Fibroblast of peridontal ligament (primary cell): Measurements from ENCODE around the gene KANK2.
A peak's percentile ranks its signal among the peaks of the same experiment; 100 is the strongest.

Experiments used
- DNase-seq: peaks from one replicate; pipeline ENCODE4 v3.0.0-alpha.2; 2010; ENCODE audit errors: extremely low read depth

KANK2 gene

DNA sequence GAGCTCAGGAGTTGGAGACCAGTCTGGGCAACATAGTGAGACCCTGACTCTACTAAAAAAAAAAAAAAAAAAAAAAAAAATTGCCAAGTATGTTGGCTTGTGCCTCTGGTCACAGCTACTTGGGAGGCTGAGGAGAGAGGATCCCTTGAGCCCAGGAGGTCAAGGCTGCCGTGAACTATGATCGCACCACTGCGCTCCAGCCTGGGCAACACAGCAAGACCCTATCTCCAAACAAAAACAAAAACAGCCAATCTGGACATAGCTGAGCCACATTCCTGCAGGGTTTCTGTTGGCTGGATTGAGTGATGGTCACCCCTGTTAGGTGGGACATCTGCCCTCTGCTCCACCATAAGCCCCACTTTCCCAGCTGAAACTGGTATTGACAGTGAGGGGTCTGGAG is 28.5 kb upstream of the KANK2 start:
- DNase-seq, result no peak

DNA sequence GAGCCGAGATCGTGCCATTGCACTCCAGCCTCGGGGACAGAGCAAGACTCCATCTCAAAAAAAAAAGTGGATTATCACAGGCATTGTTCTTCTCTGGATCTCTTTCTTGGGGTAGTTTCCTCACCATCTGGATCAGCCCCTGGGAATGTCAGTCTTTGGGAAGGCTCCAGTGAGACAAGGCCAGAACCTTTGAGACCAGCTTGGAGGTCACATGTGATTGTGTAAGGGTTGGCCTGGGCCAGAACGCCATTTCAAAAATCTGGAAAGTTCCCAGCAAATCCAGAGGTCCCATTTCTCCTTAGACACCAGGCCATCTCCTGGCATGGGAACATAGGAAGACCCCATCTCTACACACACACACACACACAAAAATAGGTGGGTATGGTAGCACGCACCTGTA is 27.8 kb upstream of the KANK2 start:
- no peak for DNase-seq

DNA sequence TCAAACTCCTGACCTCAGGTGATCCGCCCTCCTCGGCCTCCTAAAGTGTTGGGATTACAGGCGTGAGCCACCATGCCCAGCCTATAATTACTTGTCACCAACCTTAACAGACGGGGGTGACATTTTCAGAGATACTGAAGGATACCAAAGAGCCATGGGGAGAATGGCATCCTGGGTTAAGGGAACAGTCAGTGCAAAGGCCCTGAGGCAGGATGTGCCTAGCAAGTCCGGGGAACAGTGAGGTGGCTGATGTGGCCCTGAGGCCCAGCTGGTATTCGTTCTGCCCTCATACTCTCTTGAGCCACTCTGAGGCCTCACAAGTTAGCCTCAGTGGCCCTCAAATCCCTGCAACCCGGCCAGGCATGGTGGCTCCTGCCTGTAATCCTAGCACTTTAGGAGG is 27.1 kb upstream of the KANK2 start:
- no peak for DNase-seq

GRCh38 chr19:11223200-11223599 is 25.9 kb upstream of the KANK2 start:
- no peak for DNase-seq

DNA sequence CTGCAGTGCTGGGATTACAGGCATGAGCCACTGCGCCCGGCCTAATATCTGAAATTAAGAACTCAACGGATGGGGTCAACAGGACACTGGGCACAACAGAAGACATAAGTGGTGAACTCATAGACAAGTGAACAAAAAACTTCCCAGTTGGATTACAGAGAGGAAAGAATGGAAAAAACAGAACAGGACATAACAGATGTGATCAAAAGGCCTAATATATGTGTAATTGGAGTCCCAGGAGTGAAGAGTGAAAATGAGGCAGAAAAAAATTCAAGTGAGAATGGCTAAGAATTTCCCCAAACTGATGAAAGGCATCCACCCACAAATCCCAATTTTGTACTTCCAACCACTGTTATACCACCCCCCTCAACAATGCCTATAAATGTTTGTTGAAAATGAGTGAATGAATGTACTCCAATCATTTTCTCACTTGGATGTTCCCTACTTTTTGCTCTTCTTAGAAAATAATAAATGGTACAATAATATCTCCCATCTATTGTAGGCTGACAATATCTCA is 23.8 kb upstream of the KANK2 start:
- no peak for DNase-seq

DNA sequence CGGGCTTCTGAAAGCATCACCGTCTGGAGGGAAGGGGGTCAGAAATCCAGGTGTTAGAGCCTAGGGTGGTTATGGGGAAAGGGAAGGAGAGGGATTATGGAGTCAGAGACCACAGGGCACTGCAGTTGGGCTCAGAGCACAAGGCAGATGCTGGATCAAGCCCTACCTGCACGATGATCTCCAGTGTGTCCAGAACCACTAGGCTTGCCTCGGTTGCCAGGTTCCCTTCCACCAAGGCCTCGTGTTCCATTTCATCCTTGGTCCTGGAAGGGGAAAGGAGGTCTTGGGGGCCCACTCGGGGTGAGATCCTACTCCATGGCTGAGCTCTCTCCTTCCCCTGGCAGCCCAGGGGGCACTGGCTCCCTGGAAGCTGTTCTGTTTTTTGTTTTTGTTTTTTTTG is 17.0 kb upstream of the KANK2 start:
- DNase-seq, result no peak

- no peak for DNase-seq
Observed at GRCh38 chr19:11210656-11210928, 13.2 kb upstream of the KANK2 start.

DNA sequence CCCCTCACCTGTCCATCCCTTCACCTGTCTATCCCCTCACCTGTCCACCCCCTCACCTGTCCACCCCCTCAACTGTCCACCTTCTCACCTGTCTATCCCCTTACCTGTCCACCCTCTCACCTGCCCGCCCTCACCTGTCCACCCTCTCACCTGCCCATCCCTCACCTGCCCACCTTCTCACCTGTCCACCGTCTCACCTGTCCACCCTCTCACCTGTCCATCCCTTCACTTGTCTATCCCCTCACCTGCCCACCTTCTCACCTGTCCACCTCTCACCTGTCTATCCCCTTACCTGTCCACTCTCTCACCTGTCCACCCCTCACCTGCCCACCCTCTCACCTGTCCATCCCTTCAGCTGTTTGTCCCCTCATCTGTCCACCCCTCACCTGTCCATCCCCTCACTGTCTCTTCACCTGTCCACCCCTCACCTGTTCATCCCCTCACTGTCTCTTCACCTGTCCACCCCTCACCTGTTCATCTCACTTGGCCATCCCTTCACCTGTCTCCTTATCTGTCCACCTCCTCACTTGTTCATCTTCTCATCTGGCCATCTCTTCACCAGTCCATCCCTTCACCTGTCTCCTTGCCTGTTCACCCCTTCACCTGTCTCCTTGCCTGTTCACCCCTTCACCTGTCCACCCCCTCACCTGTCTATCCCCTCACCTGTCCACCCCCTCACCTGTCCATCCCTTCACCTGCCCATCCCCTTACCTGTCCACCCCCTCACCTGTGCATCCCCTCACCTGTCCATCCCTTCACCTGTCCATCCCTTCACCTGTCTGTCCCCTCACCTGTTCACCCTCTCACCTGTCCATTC is 12.7 kb upstream of the KANK2 start:
- no peak for DNase-seq

DNA sequence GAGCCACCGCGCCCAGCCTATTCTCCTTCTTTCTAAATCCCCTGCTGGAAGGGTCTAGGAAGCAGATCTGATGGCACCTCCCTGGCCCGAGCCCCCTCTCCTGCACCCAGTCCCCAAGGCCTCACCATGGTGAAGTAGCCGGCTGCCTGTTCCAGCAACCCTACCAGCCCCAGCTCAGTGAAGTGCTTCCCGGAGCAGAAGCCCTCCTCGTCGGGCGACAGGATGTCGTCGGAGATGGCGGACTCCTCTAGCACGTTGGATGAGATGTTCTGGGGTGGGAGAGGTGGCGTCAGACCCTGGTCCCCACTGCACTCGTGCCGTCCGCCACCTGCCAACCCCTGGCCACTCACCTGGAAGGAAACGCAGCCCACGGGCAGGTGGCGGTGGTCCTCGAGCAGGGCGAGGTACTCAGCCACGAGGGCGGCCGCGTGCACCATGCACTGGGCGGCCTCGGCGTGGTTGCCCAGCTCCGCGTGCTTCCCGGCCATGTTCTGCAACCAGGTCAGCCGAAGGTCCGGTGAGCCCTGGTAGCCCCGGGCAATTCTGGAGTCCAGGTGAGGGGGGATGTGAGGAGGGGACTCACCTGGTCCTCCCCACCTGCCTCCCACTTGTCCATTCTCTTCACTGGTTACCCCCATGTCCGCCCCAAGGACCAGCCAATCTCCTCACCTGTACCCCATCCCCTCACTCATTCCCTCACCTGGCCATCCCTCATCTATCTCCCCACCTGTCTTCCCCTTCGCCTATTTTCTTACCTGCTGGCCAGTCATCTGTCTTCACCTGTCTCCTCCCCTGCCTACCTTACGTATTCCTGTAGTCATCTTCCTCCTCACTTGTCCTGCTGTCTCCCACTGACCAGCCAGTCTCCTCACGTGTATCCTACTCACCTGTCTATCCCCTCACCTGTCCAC is 11.5 kb upstream of the KANK2 start:
- peak; percentile 17 for DNase-seq

DNA sequence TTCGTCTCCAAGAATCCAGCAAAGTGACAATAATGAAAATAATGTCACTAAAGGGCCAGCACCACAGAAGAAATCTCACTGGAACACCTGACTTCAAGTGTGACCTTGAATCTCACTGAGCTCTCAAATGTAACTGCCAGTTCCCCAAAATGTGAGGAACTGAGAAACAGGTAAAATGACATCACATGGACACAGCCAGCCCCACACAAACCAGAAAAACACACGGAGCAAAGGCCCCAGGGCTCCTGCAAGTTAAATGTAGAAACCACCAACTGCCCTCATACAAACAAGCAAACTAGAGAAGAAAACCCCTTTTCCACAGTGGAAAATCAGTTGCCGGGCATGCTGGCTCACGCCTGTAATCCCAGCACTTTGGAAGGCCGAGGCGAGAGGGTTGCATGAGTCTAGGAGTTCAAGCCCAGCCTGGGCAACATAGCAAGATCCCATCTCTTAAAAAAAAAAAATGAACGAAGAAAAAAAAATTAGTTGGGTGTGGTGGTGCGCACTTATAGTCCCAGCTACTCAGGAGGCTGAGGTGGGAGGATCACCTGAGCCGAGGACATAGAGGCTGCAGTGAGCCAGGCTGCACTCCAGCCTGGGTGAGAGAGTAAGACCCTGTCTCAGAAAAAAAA is 8.7 kb upstream of the KANK2 start:
- DNase-seq, result no peak

- no peak for DNase-seq
Observed at GRCh38 chr19:11204943-11205349, 7.6 kb upstream of the KANK2 start.

- no peak for DNase-seq
Observed at GRCh38 chr19:11204076-11204602, 6.8 kb upstream of the KANK2 start.

GRCh38 chr19:11203194-11204075 is 6.1 kb upstream of the KANK2 start:
- DNase-seq, result peak; percentile 89

GRCh38 chr19:11202488-11203193 is 5.3 kb upstream of the KANK2 start:
- DNase-seq, result no peak

GRCh38 chr19:11201791-11202190 is 4.4 kb upstream of the KANK2 start:
- DNase-seq, result no peak

GRCh38 chr19:11200931-11201330 is 3.6 kb upstream of the KANK2 start:
- no peak for DNase-seq

DNA sequence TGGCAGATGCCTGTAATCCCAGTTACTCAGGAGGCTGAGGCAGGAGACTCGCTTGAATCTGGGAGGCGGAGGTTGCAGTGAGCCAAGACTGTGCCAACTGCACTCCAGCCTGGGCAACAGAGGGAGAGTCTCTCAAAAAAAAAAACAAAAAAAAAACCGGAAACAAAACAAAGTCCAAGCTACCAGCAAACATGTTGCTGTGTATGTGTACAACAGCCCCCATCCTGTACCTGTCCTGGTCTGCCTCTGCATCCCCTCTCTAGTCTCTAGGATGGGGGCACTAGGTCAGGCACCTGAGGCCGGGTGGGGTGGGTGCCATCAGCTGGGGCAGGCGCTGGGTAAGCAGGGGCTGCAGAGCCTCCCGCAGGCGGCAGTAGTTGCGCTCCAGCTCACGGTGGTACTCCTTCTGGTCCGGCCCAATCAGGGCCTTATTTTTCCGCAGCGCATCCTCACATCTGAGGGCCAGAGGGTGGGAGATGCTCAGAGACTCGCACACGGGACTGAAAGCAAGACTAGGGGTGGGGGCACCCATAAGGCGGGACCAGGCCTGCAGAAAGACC is 2.8 kb upstream of the KANK2 start:
- DNase-seq, result no peak

DNA sequence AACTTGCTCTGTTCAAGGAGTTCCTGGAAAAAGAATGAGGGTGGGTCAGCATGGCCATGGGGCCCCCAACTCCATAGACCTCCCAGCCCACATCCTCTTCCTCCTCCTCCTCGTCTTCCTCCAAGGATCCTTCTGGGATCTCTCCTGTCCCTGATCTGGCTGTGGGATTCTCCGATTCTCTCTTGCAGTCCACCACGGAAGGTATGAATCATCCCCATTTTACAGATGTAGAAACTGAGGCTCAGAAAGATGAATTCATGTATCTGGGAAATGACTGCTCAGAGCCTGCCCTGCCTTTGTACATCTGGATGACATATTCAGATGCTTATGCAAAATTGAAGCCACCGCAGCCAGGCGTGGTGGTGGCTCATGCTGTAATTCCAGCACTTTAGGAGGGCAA is 2.2 kb upstream of the KANK2 start:
- DNase-seq, result no peak

DNA sequence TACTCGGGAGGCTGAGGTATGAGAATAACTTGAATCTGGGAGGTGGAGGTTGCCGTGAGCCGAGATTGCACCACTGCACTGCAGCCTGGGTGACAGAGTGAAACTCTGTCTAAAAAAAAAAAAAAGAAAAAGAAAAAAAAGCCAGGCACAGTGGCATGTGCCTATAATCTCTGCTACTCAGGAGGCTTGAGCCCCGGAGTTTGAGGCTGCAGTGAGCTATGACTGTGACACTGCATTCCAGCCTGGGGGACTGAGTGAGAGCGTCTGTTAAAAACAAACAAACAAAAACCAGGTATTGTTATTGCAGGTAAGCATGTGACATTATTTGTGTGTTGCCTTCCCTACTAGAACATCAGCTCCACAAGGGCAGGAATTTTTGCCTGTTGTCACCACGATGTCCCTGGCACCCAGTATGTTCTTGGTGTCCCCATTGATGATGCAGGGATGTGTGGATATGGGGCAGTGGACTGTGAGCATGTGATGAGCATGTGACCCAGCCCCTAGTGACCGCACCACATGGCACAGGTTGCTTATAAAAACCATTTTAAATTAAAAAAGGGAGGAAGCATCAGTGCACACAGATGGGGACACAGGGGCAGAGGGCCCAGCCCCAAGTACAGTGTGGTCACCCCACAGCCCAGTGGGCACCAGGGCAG is 1.6 kb upstream of the KANK2 start:
- DNase-seq, result no peak

DNA sequence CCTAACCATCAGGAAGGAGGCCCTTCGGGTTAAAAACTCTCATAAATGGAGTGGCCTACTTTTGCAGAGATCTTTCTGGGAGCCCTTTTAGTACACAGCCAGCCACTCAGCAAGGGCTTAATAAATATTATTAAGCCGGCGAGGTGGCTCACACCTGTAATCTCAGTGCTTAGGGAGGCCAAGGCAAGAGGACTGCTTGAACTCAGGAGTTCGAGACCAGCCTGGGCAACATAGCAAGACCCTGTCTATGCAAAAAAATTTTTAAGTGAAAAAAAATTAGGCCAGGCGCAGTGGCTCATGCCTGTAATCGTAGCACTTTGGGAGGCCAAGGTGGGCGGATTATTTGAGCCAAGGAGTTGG is 810 bp upstream of the KANK2 start:
- no peak for DNase-seq
